ENCODE results near the gene CCDC158.

GRCh38 chr4:76315267-76315918 is 105.5 kb downstream of the CCDC158 start:
- TF ChIP-seq CTCF (IDR thresholded peaks at IDR 0.05) (no peak), ZFX (IDR thresholded peaks at IDR 0.05; ENCODE audit: borderline replicate concordance) (no peak)
